ENCODE data around the gene CDC7. TPM values are rescaled to one million over a fixed set of nuclear protein-coding genes. Genes with fewer than 3 reads are reported as not detected.

CDC7 gene
- total and polyA plus RNA-seq, 2 experiments from 2014 or later = 26.6 to 44.0 TPM

- Mint-ChIP-seq H3K27ac (no peak overlapping the region), H3K36me3 (ENCODE audit: low read depth) (no peaks in the 10 kb centered on the region), H3K4me1 (no peaks in the 10 kb centered on the region; the same call in 2 of the 3 replicates), H3K9me3 (no peaks in the 10 kb centered on the region), H3K4me3 (no peak overlapping the region), H3K27me3 (ENCODE audit: insufficient read depth, low read depth, poor library complexity) (no peaks in the 10 kb centered on the region)
- Histone ChIP-seq H3K4me3 (no peak overlapping the region), H3K27me3 (ENCODE audit: insufficient read depth) (no peaks in the 10 kb centered on the region), H3K4me2 (no peak overlapping the region), H2AFZ (no peak overlapping the region), H3K4me1 (ENCODE audit: insufficient read depth) (no peaks in the 10 kb centered on the region), H3K9me2 (ENCODE audit: insufficient read depth) (no peaks in the 10 kb centered on the region), H3F3A (replicated peaks; ENCODE audit: low read depth) (no peaks in the 10 kb centered on the region), H3K79me2 (replicated peaks; ENCODE audit: insufficient read depth) (no peaks in the 10 kb centered on the region), H3K27ac (ENCODE audit: low read depth) (no peak overlapping the region), H4K20me1 (replicated peaks; ENCODE audit: insufficient read depth) (no peaks in the 10 kb centered on the region), H3K36me3 (ENCODE audit: insufficient read depth) (no peaks in the 10 kb centered on the region)
- ATAC-seq = no peak
- DNase-seq (ENCODE audit: low spot score) = no peak
- TF ChIP-seq ZNF331 (CRISPR knock-in tag; IDR thresholded peaks at IDR 0.05; ENCODE audit: low read depth) (no peak), NANOG (IDR thresholded peaks at IDR 0.05; ENCODE audit: borderline replicate concordance) (no peak), ZNF114 (CRISPR knock-in tag; IDR thresholded peaks at IDR 0.05) (no peak), JUNB (IDR thresholded peaks at IDR 0.05; ENCODE audit: unreplicated experiment) (no peak), REST (IDR thresholded peaks at IDR 0.05; ENCODE audit: unreplicated experiment) (no peak), POLR2AphosphoS5 (IDR thresholded peaks at IDR 0.05; ENCODE audit: low read depth) (no peak), EZH2phosphoT487 (IDR thresholded peaks at IDR 0.05; ENCODE audit: unreplicated experiment) (no peak), ETS1 (IDR thresholded peaks at IDR 0.05) (no peak), STAT1 (IDR thresholded peaks at IDR 0.05; ENCODE audit: unreplicated experiment) (no peak), CTCF (conservative IDR thresholded peaks at IDR 0.05; ENCODE audit: low read depth in 2 of 2) (no peak), CREB1 (CRISPR knock-in tag; IDR thresholded peaks at IDR 0.05; ENCODE audit: low read depth) (no peak), EZH2 (IDR thresholded peaks at IDR 0.05; ENCODE audit: low read depth, unreplicated experiment) (no peak), ZNF462 (CRISPR knock-in tag; IDR thresholded peaks at IDR 0.05) (no peak)
Observed at GRCh38 chr1:91537987-91538304, 37.3 kb downstream of the CDC7 start.
